Calu3 (cell line): ENCODE measurements around the gene KRTAP2-3. TPM values are rescaled to one million over a fixed set of nuclear protein-coding genes. Genes with fewer than 3 reads are reported as not detected.

ENCODE experiments used
- BruUV-seq: library from RNA; stranded (reverse); fragments of 400-500 nt; replicated peaks from 2 replicates; lab custom pipeline; 2021; lab: Mats Ljungman, UMichigan
- CTCF ChIA-PET: fragments of 300-600 bp; sonication (Branson Sonifier 250); formaldehyde crosslinking; loops from one replicate; lab custom pipeline; 2022; ENCODE audit warnings: antibody characterized with exemption; lab: Charles Lee
- DNase-seq: peaks from one replicate; pipeline ENCODE4 v3.0.0; 2022
- H3K27ac Mint-ChIP-seq: one replicate; pipeline ENCODE4 v1.8.0; 2022; ENCODE audit warnings: mixed read lengths; ENCODE audit not compliant: unreplicated experiment
- H3K27me3 Mint-ChIP-seq: one replicate; pipeline ENCODE4 v1.8.0; 2022; ENCODE audit warnings: mixed read lengths; ENCODE audit not compliant: unreplicated experiment
- H3K36me3 Mint-ChIP-seq: one replicate; pipeline ENCODE4 v1.8.0; 2022; ENCODE audit warnings: mild to moderate bottlenecking, moderate library complexity, mixed read lengths; ENCODE audit not compliant: insufficient read depth, unreplicated experiment
- H3K4me1 Mint-ChIP-seq: one replicate; pipeline ENCODE4 v1.8.0; 2022; ENCODE audit warnings: mild to moderate bottlenecking, low read depth, mixed read lengths; ENCODE audit not compliant: unreplicated experiment
- H3K4me3 Mint-ChIP-seq: one replicate; pipeline ENCODE4 v1.8.0; 2022; ENCODE audit warnings: mild to moderate bottlenecking, low read depth, moderate library complexity, mixed read lengths; ENCODE audit not compliant: unreplicated experiment
- H3K9me3 Mint-ChIP-seq: one replicate; pipeline ENCODE4 v1.8.0; 2022; ENCODE audit warnings: low read depth, mixed read lengths; ENCODE audit not compliant: unreplicated experiment
- intact Hi-C: fragments of 100-400 bp; cut with micrococcal nuclease; formaldehyde crosslinking; loops from one replicate; pipeline ENCODE4 v1.10.0; 2022; ENCODE audit not compliant: unreplicated experiment
- total RNA-seq: library from RNA; stranded (reverse); gene quantifications from 2 replicates; pipeline ENCODE4 v1.2.3, GENCODE V29; 2022
- TF ChIP-seq, protein P1 (sequence below): fragments of 200-600 bp; IDR thresholded peaks from one replicate; pipeline ENCODE4 v1.8.0; 2022; ENCODE audit warnings: antibody characterized with exemption; ENCODE audit not compliant: unreplicated experiment

KRTAP2-3 gene
- total RNA-seq, 1 experiment from 2014 or later: 18.2 TPM

DNA sequence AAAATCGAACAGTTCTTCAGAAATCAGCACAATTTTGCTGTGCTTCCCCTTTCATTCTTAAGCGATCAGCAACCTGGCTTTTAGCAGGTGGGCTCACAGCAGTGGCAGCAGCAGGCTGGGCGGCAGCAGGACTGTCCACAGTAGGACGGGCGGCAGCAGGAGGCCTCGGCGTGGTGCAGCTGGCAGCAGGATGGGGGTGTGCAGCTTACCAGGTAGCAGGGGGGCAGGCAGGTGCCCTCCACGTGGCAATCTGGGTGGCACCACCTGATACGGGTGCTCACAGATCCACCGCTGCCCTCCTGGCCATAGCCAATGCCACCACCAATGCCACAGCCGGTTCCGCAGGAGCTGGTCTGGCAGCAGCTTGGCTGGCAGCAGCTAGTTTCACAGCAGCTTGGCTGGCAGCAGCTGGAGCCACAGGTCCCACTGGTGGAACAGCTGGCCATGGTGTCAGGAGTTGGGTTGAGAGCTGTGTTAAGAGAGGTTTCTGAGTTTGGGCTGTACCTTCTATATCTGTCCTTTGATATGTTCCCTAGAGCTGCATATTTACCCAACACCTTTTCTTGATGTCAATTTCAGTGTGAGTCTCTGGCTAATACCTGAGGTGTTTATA is 30.2 kb downstream of the KRTAP2-3 start, which contains the start of gene KRTAP1-4:
TSS of gene KRTAP1-4 (minus strand) at position 563 of the 613 bp plus-strand sequence. CDS start at position 446, 117 bp downstream.
- no peaks in the 10 kb centered on the region for H3K36me3 Mint-ChIP-seq
- CTCF ChIA-PET: interaction anchor here (0.5 to 1.5 kb wide), 3 partner anchors 15 to 1697 kb away, joined by 3 to 4 read pairs (median 4); no protein-coding TSS in a partner anchor
- H3K27me3 Mint-ChIP-seq: no peaks in the 10 kb centered on the region
- intact Hi-C loops: no loop called here
- no peaks in the 10 kb centered on the region for H3K9me3 Mint-ChIP-seq
- no TSS peak for BruUV-seq
- peaks cover 36% of the 10 kb centered on the region for H3K4me1 Mint-ChIP-seq
- TF ChIP-seq, protein P1, sequence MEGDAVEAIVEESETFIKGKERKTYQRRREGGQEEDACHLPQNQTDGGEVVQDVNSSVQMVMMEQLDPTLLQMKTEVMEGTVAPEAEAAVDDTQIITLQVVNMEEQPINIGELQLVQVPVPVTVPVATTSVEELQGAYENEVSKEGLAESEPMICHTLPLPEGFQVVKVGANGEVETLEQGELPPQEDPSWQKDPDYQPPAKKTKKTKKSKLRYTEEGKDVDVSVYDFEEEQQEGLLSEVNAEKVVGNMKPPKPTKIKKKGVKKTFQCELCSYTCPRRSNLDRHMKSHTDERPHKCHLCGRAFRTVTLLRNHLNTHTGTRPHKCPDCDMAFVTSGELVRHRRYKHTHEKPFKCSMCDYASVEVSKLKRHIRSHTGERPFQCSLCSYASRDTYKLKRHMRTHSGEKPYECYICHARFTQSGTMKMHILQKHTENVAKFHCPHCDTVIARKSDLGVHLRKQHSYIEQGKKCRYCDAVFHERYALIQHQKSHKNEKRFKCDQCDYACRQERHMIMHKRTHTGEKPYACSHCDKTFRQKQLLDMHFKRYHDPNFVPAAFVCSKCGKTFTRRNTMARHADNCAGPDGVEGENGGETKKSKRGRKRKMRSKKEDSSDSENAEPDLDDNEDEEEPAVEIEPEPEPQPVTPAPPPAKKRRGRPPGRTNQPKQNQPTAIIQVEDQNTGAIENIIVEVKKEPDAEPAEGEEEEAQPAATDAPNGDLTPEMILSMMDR: no peak
- DNase-seq: no peak
- no peak within 1 kb of the TSS for H3K4me3 Mint-ChIP-seq
- no peak within 1 kb of the TSS for H3K27ac Mint-ChIP-seq

DNA sequence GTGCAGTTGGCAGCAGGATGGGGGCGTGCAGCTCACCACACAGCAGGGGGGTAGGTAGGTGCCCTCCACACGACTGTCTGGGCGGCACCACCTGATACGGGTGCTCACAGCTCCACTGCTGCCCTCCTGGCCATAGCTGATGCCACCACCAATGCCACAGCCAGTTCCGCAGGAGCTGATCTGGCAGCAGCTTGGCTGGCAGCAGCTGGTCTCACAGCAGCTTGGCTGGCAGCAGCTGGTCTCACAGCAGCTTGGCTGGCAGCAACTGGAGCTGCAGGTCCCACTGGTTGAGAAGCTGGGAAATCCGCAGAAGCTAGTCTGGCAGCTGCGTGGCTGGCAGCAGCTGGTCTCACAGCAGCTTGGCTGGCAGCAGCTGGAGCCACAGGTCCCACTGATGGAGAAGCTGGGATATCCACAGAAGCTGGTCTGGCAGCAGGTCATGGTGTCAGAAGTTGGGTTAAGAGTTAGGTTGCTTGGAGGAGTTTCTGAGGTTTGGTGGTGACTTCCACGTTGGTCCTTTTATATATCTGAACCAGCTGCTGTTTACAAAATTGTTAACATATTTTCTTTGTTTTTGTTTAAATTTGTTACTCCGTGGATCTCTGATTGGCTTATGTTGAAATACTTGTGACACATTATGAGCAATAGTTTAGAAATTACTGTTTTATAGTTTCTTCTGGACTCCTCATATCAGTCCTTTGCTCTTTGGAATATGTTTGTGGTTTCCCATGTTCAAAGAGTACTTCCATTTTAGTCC is 33.0 kb downstream of the KRTAP2-3 start, which contains the start of gene KRTAP1-5:
TSS of gene KRTAP1-5 (minus strand) at position 494 of the 757 bp plus-strand sequence. CDS start at position 441, 53 bp downstream.
- Mint-ChIP-seq H3K4me3 (no peak within 1 kb of the TSS), H3K36me3 (no peaks in the 10 kb centered on the region), H3K27ac (no peak within 1 kb of the TSS), H3K9me3 (peaks cover 3% of the 10 kb centered on the region), H3K27me3 (no peaks in the 10 kb centered on the region), H3K4me1 (peaks cover 32% of the 10 kb centered on the region)
- CTCF ChIA-PET: interaction anchor here (0.6 to 1.1 kb wide), 3 partner anchors 9 to 18 kb away, joined by 3 read pairs; partner anchors contain the start of gene KRTAP3-1
- no peak for DNase-seq
- TF ChIP-seq, protein P1: no peak
- BruUV-seq: no TSS peak
- intact Hi-C loops: no loop called here

DNA sequence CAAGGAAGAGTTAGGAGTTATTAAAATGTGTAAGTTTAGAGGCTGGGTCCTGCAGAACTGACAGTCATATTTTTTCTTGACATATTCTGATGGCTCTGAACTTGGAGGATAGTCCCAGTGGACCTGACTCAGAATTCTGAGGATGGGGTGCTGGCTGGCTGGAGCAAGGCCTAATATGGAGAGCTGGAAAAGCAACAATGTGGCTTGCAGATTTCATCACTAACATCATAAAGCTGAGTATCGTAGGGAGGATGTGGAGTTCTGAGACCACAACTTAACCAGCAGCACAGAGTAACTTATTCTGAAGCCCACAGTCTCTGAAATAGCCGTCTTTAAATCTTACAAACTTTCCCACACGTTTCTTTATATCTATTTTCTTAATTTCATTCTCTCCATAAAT is 35.2 kb downstream of the KRTAP2-3 start:
- TF ChIP-seq, protein P1: no peak

DNA sequence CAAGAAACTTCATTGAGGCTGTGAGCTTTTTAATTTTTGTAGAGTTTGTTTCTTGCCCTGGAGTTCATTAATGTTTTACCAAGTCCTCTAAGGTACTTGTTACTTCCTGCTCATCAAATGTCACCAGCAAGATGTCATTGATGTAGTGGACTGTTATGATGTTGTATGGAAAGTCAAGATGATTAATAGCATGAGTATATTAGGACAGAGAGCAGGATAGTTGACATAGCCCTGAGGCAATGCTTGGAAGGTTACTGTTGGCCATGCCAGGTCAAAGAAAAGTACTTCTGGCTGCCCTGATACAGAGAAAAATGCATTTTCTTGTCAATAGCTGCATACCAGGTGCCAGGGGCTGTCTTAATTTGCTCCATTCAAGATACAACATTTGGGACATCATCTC is 39.6 kb downstream of the KRTAP2-3 start:
- BruUV-seq: no TSS peak
- intact Hi-C loops: loop anchor here (5.0 kb wide), 1 partner anchor 63 kb away; no protein-coding TSS in a partner anchor
- Mint-ChIP-seq H3K27ac (no peak overlapping the region), H3K27me3 (no peaks in the 10 kb centered on the region), H3K9me3 (peaks cover 3% of the 10 kb centered on the region), H3K4me1 (peaks cover 34% of the 10 kb centered on the region), H3K4me3 (no peak overlapping the region), H3K36me3 (no peaks in the 10 kb centered on the region)
- CTCF ChIA-PET: interaction anchor here (0.6 to 1.6 kb wide), 12 partner anchors 9 to 1357 kb away, joined by 3 to 8 read pairs (median 4); partner anchors contain the start of genes GSDMB and KRTAP3-1
- DNase-seq: no peak
- TF ChIP-seq, protein P1: no peak

More for the DNA sequence above, 35.2 kb downstream of the KRTAP2-3 start:
- Mint-ChIP-seq H3K36me3 (no peaks in the 10 kb centered on the region), H3K27ac (peak overlapping the region; percentile 13), H3K9me3 (peaks cover 3% of the 10 kb centered on the region), H3K4me1 (peaks cover 37% of the 10 kb centered on the region), H3K4me3 (no peak overlapping the region), H3K27me3 (no peaks in the 10 kb centered on the region)
- no peak for DNase-seq
- CTCF ChIA-PET: interaction anchor here (0.7 to 1.5 kb wide), 3 partner anchors 14 to 96 kb away, joined by 3 read pairs; no protein-coding TSS in a partner anchor
- BruUV-seq: no TSS peak
- intact Hi-C loops: loop anchor here (5.0 kb wide), 1 partner anchor 67 kb away; no protein-coding TSS in a partner anchor
